SJSA1 (cell line): ENCODE measurements around the gene CCDC85C. TPM values are rescaled to one million over a fixed set of nuclear protein-coding genes. Genes with fewer than 3 reads are reported as not detected.

Source experiments
- DNase-seq, 2 experiments: peaks; one replicate each; pipeline ENCODE4 v3.0.0-alpha.2; 2015 to 2020; ENCODE audit warnings: low spot score in 2 of 2, low read depth in 1 of 2
- H3K27ac ChIP-seq: fragments of 250-450 bp; sonication (Bioruptor Pico); 2 replicates; pipeline ENCODE4 v1.5.1; 2020; ENCODE audit warnings: mild to moderate bottlenecking, moderate library complexity
- H3K27me3 ChIP-seq: fragments of 250-450 bp; sonication (Bioruptor Pico); replicated peaks from 2 replicates; pipeline ENCODE4 v1.5.1; 2020; ENCODE audit warnings: mild to moderate bottlenecking, moderate library complexity
- H3K36me3 ChIP-seq: fragments of 250-450 bp; sonication (Bioruptor Pico); 2 replicates; pipeline ENCODE4 v1.5.1; 2020; ENCODE audit warnings: mild to moderate bottlenecking
- H3K4me1 ChIP-seq: fragments of 250-450 bp; sonication (Bioruptor Pico); replicated peaks from 2 replicates; pipeline ENCODE4 v1.6.1; 2021; ENCODE audit warnings: mild to moderate bottlenecking
- H3K4me3 ChIP-seq: fragments of 250-450 bp; sonication (Bioruptor Pico); 2 replicates; pipeline ENCODE4 v1.5.1; 2020; ENCODE audit warnings: mild to moderate bottlenecking
- H3K9me3 ChIP-seq: fragments of 250-450 bp; sonication (Bioruptor Pico); replicated peaks from 2 replicates; pipeline ENCODE4 v1.5.1; 2020; ENCODE audit warnings: mild to moderate bottlenecking
- total RNA-seq: library from RNA; depleted of rRNA; stranded (reverse); fragments of >200 nt; shearing (Covaris generic); gene quantifications from 2 replicates; pipeline ENCODE4 v1.2.3, GENCODE V29; 2014

Gene CCDC85C
- total RNA-seq, 1 experiment from 2014 or later, result 25.8 TPM

DNA sequence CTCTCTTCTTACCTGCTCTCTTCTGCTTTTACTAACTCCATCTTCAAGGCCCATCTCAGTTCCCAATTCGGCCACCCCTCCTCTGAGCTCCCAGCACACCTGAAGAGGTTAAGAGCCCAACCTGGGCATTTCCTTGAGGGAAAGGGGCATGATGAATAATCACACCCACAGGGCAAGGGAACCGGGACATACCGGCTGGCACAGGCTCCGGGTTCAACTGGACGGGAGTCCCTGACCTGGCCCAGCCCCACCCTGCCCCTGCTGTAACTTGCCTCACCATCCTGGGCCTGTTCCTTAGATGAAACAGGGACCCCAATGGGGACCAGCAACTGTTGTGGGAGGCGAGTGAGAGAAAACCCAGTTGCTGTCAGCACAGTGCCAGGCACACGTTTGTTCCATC lies 8.5 kb downstream of the CCDC85C start:
- no peak for DNase-seq
- H3K9me3 ChIP-seq, result no peaks in the 10 kb centered on the region
- peaks cover 31% of the 10 kb centered on the region for H3K4me1 ChIP-seq
- no peak overlapping the region for H3K4me3 ChIP-seq
- peak overlapping the region; percentile 58 for H3K27ac ChIP-seq
- no peaks in the 10 kb centered on the region for H3K27me3 ChIP-seq
- peaks cover 10% of the 10 kb centered on the region for H3K36me3 ChIP-seq

DNA sequence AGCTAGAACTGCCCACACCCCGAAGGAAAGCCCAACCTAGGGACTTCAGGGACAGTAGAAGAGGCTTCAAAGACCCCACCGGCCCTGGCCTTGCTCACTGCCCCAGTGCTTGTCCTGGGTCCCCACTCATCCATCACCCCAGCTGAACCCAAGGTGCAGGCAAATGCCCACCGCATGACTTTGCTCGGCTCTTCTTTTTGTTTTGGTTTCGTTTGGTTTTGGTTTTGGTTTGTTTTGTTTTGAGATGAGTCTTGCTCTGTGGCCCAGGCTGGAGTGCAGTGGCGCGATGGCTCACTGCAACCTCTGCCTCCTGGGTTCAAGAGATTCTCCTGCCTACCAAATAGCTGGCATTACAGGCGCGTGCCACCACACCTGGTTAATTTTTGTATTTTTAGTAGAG lies 9.0 kb downstream of the CCDC85C start:
- peaks cover 36% of the 10 kb centered on the region for H3K4me1 ChIP-seq
- peak overlapping the region; percentile 58 for H3K27ac ChIP-seq
- H3K9me3 ChIP-seq, result no peaks in the 10 kb centered on the region
- peak overlapping the region; percentile 20 for H3K4me3 ChIP-seq
- no peaks in the 10 kb centered on the region for H3K27me3 ChIP-seq
- H3K36me3 ChIP-seq, result peaks cover 10% of the 10 kb centered on the region
- DNase-seq, result peak in 1 of 2 experiments; percentile 52

DNA sequence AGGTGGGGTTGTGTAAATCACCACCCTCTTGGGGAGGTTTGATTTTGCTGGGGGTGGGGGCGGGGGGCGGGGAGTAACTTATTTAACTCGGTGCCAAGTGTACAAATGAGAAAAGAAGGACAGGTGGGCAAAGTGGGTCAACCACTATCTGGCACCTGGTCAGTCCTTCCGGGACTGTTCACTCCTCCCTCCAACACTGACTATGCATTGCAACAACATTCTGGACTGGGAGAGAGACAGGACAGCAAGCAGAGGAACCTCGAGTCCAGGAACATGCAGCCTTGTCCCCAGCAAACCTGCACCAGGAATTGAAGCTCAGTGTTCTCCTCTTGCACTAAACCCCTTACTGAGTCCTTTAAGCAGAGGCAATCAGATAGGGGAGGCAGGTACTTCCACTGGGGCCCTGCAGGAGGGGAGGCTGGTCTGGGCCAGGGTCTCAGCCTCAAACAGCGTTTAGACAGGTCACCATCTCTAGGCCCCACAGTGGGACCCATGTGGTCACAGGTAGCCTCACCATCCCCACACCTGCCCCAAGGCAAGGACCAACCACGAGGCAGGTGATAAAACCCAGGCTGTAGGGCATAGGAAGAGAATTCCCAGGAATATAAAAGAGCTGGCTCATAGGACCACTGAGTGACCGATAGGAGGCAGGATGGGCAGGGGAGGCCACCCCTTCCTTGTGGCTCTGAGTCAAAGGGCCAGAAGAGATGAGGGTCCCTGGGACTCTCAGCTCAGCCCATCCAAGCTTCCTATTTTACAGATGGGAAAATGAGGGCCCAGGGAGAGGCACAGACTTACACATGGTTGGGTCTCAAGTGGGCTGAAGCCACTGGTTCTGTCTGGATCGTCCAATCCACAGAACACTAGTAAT lies 9.8 kb downstream of the CCDC85C start:
- peaks cover 41% of the 10 kb centered on the region for H3K4me1 ChIP-seq
- H3K4me3 ChIP-seq, result no peak overlapping the region

DNA sequence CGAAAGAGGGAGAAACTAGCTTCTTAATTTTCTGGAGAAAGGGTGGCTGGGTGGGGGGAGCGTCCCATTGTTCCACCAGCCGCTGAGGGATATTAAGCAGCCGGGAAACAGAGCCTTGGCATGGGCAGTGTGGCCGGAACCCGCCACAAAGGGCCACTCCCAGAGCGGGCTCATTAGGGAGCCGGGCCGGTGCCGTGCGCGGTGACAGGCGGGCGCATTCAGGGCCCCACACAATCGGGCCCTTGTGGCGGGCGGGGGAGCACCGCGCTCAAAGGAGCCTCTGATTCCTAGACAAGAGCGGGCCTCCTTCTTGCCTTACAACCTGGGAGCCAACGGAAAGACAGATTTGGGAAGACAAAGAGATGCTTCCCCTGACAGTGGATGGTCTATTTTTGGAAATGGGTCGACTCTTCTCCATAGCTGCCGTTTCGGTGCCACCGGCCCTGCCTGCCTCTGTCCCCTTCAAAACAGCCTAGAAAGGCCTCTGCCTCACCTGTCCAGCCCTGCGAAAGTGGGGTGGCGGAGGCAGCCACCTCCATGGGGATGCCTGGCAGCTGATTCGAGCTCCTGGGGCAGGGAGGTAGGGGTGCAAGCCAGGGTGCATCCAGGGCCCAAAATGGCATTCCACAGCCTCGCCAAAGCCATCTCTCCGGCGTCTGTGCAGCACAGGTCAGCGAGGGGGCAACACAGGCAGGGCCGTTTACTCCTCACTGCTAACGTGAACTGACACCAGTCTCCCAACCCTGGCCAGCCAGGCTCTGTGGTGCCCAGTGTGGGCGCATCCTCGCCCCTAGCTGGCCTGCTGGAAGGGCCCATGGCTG lies 10.9 kb downstream of the CCDC85C start:
- H3K36me3 ChIP-seq, result peaks cover 13% of the 10 kb centered on the region; the same call in 1 of the 2 replicates

More for the DNA sequence above, 9.8 kb downstream of the CCDC85C start:
- no peaks in the 10 kb centered on the region for H3K27me3 ChIP-seq
- DNase-seq, result no peak
- H3K36me3 ChIP-seq, result peaks cover 10% of the 10 kb centered on the region; the same call in 1 of the 2 replicates
- no peaks in the 10 kb centered on the region for H3K9me3 ChIP-seq
- H3K27ac ChIP-seq, result peak overlapping the region; percentile 58

DNA sequence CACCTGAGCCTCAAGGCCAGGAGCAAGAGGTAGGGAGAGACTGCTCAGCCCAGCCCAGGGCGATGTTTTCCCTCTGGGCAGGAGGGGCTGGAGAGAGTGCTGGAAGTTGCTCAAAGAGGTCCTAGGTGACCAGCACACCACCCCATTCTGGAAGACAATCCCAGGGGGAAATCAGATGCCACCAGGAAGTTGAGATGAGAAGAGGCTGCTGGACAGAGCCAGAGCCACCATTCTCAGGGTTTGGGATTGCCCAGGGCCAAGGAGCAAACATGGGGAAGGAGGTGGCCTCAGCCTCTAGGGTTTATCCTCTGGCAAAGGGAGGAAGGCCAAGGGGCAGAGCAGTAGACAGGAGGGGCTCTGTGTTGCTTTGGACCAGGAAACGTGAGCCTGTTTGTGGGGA lies 11.6 kb downstream of the CCDC85C start:
- Histone ChIP-seq H3K4me3 (no peak overlapping the region), H3K27me3 (no peaks in the 10 kb centered on the region), H3K27ac (no peak overlapping the region), H3K36me3 (peaks cover 13% of the 10 kb centered on the region; the same call in 1 of the 2 replicates), H3K9me3 (no peaks in the 10 kb centered on the region), H3K4me1 (peaks cover 57% of the 10 kb centered on the region)
- DNase-seq, result no peak

More for the DNA sequence above, 10.9 kb downstream of the CCDC85C start:
- Histone ChIP-seq H3K9me3 (no peaks in the 10 kb centered on the region), H3K4me1 (peaks cover 50% of the 10 kb centered on the region), H3K27me3 (no peaks in the 10 kb centered on the region), H3K27ac (no peak overlapping the region), H3K4me3 (no peak overlapping the region)
- no peak for DNase-seq

DNA sequence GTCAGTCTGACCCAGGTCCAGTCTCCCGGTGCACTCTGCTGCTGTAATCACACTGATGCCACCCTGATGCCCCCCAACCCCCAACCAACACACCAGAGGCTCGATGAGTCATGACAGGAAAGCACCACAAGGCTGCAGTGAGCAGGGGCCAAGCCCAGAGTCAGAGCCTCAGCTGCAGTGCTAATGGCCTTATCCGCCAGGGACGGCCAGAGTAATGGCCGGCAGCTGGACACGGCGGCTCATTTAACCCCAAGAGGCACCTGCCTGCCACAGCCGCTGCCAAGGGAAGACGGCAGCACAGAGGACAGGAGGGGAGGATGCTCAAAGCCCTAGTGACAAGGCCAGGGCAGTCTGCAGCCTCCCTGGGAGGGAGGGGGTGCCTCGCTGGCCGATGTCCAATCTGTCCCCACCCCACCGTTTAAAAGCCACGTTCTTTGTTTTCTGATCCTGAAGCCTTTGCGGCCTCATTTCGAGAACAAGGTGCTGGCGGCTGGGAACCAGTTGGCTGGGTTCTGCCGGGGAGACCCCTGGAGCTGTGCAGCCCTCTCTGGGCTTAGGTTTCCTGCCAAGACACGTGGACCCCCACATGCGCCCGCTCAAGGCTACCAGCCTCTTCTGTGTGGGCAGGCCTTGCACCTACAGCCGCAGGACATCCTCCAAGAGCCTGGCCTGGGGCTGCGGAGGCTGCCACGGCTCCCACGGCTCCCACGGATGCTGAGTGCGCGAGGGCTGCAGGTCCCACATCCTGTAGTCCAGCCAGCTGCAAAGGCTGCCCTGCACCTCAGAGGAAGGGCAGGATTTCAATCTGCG lies 13.1 kb downstream of the CCDC85C start:
- peak in 1 of 2 experiments; percentile 81 for DNase-seq

DNA sequence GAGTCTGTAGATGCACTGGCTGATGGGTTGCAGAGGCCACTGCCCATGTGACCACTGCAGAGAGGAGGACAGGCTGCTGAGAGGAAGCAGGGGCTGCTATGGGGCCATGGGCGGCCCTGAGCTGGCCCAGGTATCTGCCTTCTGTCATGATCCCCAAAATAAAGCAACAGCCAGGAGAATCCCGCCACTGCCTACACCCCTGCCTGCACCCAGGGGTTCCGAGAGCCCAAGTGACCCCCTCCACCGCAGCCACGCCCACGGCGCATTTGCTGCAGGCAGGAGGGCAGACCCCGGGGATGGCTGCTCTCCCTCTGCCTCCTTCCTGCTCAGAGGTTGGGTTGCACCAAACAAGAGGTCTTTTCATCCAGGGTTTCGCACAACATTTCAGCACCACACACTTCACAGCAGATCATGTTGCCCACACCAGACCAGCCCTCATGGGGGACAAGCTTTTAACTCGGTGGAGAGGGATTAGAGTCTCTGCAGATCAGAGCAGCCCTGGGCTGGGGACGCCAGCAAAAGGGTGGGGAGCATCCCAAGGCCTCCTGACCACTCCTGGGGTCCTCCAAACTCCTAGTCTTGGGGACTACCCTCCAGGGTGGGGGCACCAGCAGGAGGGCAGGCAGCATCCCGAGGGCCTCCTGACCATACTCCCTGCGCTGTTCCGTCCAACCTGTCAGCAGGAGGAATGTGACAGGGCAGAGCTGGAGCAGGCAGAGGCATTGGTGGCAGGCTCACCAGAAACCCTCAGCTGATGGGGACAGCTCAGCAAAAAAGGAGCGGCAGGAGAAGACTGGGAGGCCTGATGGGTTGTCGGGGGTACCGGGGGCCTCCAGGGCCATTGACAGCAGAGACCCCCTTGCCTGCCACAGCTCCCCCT lies 14.1 kb downstream of the CCDC85C start:
- Histone ChIP-seq H3K36me3 (peaks cover 13% of the 10 kb centered on the region; the same call in 1 of the 2 replicates), H3K4me1 (peaks cover 71% of the 10 kb centered on the region), H3K4me3 (no peak overlapping the region), H3K27ac (peak overlapping the region; percentile 37), H3K9me3 (no peaks in the 10 kb centered on the region), H3K27me3 (no peaks in the 10 kb centered on the region)
- DNase-seq, result no peak

More for the DNA sequence above, 13.1 kb downstream of the CCDC85C start:
- H3K9me3 ChIP-seq, result no peaks in the 10 kb centered on the region
- H3K27ac ChIP-seq, result peak overlapping the region; percentile 37
- no peaks in the 10 kb centered on the region for H3K27me3 ChIP-seq
- H3K4me1 ChIP-seq, result peaks cover 72% of the 10 kb centered on the region
- H3K36me3 ChIP-seq, result peaks cover 13% of the 10 kb centered on the region; the same call in 1 of the 2 replicates
- no peak overlapping the region for H3K4me3 ChIP-seq

DNA sequence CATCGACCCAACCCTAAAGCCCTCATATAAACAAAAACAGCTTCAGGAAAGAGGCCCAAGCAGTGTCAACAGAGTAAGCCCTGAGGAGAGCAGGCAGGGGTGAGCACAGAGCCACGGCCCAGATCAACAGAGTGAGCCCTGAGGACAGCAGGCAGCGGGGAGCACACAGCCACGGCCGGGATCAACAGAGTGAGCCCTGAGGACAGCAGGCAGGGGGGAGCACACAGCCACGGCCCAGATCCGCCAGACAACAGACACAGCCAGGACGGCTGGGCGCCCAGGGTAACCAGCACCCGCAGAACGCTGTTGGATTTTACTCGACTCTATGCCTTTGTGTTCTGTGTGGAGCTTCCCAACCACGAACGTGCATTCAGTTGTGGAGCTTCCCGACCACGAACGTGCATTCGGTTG lies 15.0 kb downstream of the CCDC85C start:
- DNase-seq, result peak in 1 of 2 experiments; percentile 51
- no peaks in the 10 kb centered on the region for H3K9me3 ChIP-seq
- H3K4me3 ChIP-seq, result no peak overlapping the region
- peaks cover 13% of the 10 kb centered on the region; the same call in 1 of the 2 replicates for H3K36me3 ChIP-seq
- peaks cover 65% of the 10 kb centered on the region for H3K4me1 ChIP-seq
- H3K27me3 ChIP-seq, result no peaks in the 10 kb centered on the region
- peak overlapping the region; percentile 23; the same call in 1 of the 2 replicates for H3K27ac ChIP-seq

DNA sequence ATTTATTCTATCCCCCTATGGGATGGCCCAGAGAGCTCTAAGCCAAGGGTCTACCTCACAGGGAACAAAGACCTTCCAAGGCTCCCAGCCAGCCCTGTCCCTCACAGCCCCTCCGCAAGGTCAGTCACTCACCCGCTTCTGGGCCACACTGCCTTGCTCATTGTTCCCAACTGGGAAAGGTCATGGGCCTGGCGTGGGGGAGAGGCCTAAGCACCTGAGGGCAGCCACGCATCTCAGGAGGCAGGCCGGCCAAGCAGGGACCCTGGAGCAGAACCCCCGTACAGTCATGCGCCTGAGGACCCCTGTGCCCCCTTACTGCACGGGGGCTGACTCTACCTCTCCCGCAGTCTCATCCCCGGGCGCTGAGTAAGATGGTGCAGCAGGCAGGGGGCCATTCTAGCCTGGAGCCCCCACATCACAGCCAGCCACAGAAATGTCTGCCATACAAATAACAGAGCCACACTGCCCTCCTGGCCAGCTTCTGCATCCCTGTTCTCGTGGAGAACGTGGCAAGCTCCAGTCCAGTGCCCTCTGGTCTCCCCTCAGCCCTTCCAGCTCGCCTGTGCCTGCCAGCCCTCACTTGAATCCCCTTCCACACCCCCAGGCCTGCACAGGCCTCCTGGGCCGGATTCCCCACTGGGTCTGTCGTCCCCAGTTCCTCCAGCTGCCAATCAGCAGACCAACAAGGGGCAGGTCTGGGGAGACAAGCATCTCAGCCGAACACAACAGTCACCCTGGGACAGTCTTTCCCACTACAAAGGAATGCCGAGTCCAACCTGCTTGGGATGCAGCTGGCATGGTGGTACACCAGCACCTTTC lies 16.3 kb downstream of the CCDC85C start:
- Histone ChIP-seq H3K36me3 (peaks cover 13% of the 10 kb centered on the region; the same call in 1 of the 2 replicates), H3K4me1 (peaks cover 65% of the 10 kb centered on the region), H3K9me3 (no peaks in the 10 kb centered on the region), H3K27ac (no peak overlapping the region), H3K27me3 (no peaks in the 10 kb centered on the region), H3K4me3 (no peak overlapping the region)
- DNase-seq, result no peak

DNA sequence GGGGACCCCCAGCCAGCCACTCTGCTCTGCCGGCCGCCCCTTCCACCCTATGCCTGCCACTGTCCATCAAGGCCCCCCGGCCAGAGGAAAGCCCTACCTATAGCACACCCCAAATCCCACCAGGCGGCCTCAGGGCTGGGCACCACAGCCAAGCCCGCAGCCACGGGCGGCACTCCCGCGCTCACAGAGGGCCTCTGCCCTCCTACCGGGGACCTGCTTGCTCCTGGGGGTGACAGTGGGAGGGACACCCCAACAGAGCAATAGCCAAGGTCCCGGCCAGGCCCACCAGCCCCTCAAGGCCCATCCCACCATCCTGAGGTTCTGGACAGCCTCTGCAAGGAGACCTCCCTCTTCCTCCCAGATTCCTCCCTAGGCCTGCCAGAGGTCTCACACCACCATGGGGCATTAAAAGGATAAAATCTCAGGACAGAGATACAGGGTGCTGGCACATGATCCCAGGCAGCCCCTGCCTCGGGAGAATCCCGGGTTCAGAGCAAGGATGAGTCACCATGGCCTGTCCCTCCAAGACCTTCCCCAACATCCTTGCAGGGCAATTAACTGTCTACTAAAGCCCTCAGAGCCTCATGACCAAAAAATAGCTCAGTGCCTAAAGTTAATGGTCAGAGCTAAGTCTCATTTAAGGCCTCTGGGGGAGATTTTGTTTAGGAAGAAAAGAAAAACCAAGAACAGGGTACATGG lies 17.1 kb downstream of the CCDC85C start:
- Histone ChIP-seq H3K27me3 (no peaks in the 10 kb centered on the region), H3K27ac (peak overlapping the region; percentile 10; the same call in 1 of the 2 replicates), H3K4me3 (no peak overlapping the region), H3K4me1 (peaks cover 70% of the 10 kb centered on the region), H3K36me3 (peaks cover 21% of the 10 kb centered on the region), H3K9me3 (no peaks in the 10 kb centered on the region)
- no peak for DNase-seq

DNA sequence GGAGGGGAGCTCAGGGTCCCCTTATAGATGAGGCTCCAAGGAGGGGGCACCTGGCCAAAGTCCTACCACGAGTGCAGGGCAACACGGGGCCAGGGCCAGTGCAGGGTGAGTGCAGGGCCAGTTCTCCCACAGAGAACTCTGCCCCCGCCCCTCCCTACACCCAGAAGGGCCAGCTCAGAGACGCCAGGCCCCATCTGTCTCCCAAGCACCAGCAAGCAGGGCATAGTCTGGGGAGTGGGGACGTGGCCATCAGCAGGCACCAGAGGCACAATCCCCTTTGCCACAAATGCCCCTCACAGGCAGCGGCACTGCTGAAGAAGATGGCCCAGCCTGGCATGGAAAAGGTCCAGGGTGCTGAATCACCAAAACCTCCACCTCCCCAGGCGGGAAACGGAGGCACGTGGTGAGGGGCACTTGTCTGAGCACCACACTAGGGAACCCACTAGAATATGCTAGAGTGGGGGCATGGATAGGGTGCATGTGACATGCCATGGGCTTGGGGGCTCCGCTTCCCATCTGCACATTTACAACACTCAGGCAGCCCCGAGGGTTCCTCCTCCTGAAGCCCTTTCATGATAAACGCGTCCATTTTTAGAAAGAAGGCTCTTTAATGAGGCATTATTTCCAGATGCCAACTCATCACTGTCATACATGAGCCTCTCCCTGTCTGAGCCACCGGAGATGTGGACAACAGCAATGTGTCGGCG lies 17.8 kb downstream of the CCDC85C start:
- Histone ChIP-seq H3K9me3 (no peaks in the 10 kb centered on the region), H3K36me3 (peaks cover 27% of the 10 kb centered on the region), H3K4me3 (no peak overlapping the region), H3K4me1 (peaks cover 75% of the 10 kb centered on the region), H3K27ac (peak overlapping the region; percentile 10; the same call in 1 of the 2 replicates), H3K27me3 (no peaks in the 10 kb centered on the region)
- DNase-seq, result no peak
